ENCODE data around the gene PARK7.

Gene PARK7

GRCh38 chr1:7940034-7940433, 21.5 kb upstream of the PARK7 start:
- TF ChIP-seq CTCF (IDR thresholded peaks at IDR 0.05): no peak

- no peak for TF ChIP-seq CTCF (IDR thresholded peaks at IDR 0.05)
These were observed 20.6 kb upstream of the PARK7 start, which contains the start of gene TNFRSF9 for GRCh38 chr1:7940745-7941436. TSS of gene TNFRSF9 (minus strand) at chr1:7940839. CDS start at chr1:7939994, 845 bp downstream.

GRCh38 chr1:7941437-7941793, 20.1 kb upstream of the PARK7 start:
- no peak for TF ChIP-seq CTCF (IDR thresholded peaks at IDR 0.05)

GRCh38 chr1:7942214-7942921, 19.1 kb upstream of the PARK7 start:
- TF ChIP-seq CTCF (IDR thresholded peaks at IDR 0.05): no peak

GRCh38 chr1:7943251-7943650, 18.3 kb upstream of the PARK7 start:
- TF ChIP-seq CTCF (IDR thresholded peaks at IDR 0.05): no peak

GRCh38 chr1:7948960-7949359, 12.6 kb upstream of the PARK7 start:
- no peak for TF ChIP-seq CTCF (IDR thresholded peaks at IDR 0.05)

- TF ChIP-seq CTCF (IDR thresholded peaks at IDR 0.05): no peak
These were observed 7.5 kb upstream of the PARK7 start for GRCh38 chr1:7953850-7954609.
